ENCODE measurements around the gene C13orf46. TPM values are rescaled to one million over a fixed set of nuclear protein-coding genes. Genes with fewer than 3 reads are reported as not detected.

The C13orf46 gene
- total and polyA plus RNA-seq, 2 experiments from 2014 or later: 0.20 to 0.23 TPM

DNA sequence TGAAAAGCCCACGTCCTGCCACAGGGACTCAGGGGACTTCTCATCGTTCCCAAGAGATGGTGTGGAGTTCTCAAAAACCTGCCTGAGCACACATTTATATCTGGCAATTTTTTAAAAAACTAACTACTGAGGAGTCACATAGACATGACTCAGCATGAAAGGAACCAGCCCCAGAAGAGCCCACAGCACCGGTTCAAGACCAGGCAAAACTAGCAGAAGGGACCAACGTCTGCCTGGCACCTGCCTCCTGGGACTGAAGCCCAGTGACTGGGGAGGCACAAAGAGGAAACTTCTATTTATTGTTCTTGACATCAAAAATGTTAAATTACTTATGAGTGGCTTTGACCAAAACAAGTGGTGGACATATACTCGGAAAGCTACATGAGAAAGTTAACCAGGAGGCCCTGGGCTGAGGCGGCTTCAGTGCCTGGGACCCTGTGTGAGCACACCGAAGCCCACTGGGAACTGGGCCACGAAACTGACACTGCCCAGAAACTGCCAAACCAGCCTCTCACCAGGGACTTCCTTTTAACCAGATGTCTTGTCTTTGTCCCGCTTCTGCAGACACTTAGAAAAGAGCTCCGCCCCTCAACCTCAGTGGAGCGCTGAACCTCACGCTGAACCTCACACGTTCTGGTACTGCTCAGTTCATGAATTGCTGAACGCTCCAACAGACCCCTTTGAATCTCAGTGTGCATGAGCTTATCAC is 25.7 kb downstream of the C13orf46 start:
- Histone ChIP-seq H3K27ac (no peak overlapping the region), H3K9me3 (ENCODE audit: low read depth) (no peaks in the 10 kb centered on the region), H4K20me1 (ENCODE audit: insufficient read depth, poor library complexity, severe bottlenecking) (no peaks in the 10 kb centered on the region), H3K9me2 (replicated peaks; ENCODE audit: insufficient read depth) (no peaks in the 10 kb centered on the region), H3K27me3 (no peaks in the 10 kb centered on the region), H3K36me3 (replicated peaks; ENCODE audit: insufficient read depth, low read depth) (no peaks in the 10 kb centered on the region), H3K4me2 (no peak overlapping the region), H3K79me2 (no peaks in the 10 kb centered on the region), H2AFZ (no peak overlapping the region), H3K4me1 (ENCODE audit: insufficient read depth) (no peaks in the 10 kb centered on the region), H3K4me3 (no peak overlapping the region)
- TF ChIP-seq EZH2 (IDR thresholded peaks at IDR 0.05; ENCODE audit: borderline replicate concordance) (no peak), EZH2phosphoT487 (IDR thresholded peaks at IDR 0.05; ENCODE audit: low read depth, severe bottlenecking, unreplicated experiment) (no peak)
- TF ChIP-seq, protein P1, sequence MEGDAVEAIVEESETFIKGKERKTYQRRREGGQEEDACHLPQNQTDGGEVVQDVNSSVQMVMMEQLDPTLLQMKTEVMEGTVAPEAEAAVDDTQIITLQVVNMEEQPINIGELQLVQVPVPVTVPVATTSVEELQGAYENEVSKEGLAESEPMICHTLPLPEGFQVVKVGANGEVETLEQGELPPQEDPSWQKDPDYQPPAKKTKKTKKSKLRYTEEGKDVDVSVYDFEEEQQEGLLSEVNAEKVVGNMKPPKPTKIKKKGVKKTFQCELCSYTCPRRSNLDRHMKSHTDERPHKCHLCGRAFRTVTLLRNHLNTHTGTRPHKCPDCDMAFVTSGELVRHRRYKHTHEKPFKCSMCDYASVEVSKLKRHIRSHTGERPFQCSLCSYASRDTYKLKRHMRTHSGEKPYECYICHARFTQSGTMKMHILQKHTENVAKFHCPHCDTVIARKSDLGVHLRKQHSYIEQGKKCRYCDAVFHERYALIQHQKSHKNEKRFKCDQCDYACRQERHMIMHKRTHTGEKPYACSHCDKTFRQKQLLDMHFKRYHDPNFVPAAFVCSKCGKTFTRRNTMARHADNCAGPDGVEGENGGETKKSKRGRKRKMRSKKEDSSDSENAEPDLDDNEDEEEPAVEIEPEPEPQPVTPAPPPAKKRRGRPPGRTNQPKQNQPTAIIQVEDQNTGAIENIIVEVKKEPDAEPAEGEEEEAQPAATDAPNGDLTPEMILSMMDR (IDR thresholded peaks at IDR 0.05; ENCODE audit: poor library complexity): no peak
- no peak for DNase-seq (ENCODE audit: low spot score)
- 77% methylated on average over 14 of the region's 14 CpGs for WGBS (ENCODE audit: low lambda C conversion rate, missing lambda C conversion rate)

DNA sequence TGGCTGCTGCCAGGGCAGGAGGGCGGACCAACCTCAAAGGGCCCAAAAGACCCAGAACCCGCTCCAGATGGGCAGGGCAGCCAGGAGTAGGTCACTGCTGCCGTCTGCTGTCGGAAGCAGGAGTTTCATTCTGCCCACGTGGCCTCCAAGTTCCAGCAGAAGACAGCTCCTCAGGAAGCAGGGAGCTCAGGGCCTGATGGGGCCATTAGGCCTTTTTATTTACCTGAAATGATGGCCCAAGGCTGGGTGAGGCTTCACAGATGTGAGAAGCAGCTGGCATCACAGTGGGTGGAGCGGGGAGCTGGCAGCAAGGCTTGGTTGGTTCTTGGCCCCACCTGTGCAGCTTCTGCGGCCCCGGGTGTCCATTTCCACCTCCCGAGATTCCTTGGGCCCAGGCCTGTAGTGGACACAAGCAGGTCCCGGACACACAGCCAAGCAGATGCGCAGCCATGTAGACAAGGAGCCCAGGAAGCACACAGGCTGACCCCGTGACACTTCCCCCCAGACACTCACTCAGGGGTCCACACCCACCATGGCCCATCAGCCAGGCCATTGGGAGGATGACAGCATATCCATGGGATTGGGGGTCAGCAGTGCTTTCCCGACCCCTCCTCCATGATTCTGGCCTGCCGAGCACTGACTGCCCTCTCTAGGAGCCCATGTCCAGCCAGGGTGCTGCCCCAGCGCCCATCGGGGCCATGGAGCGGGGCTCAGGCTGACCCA is 26.4 kb downstream of the C13orf46 start:
- 85% methylated on average over 17 of the region's 17 CpGs for WGBS (ENCODE audit: low lambda C conversion rate, missing lambda C conversion rate)
- Histone ChIP-seq H3K79me2 (no peaks in the 10 kb centered on the region), H3K36me3 (replicated peaks; ENCODE audit: insufficient read depth, low read depth) (no peaks in the 10 kb centered on the region), H3K4me3 (no peak overlapping the region), H3K4me1 (ENCODE audit: insufficient read depth) (no peaks in the 10 kb centered on the region), H3K9me2 (replicated peaks; ENCODE audit: insufficient read depth) (no peaks in the 10 kb centered on the region), H3K27me3 (no peaks in the 10 kb centered on the region), H3K4me2 (no peak overlapping the region), H2AFZ (no peak overlapping the region), H3K9me3 (ENCODE audit: low read depth) (no peaks in the 10 kb centered on the region), H4K20me1 (ENCODE audit: insufficient read depth, poor library complexity, severe bottlenecking) (no peaks in the 10 kb centered on the region), H3K27ac (no peak overlapping the region)
- TF ChIP-seq, protein P1 (IDR thresholded peaks at IDR 0.05; ENCODE audit: poor library complexity): peak; percentile 57
- TF ChIP-seq EZH2 (IDR thresholded peaks at IDR 0.05; ENCODE audit: borderline replicate concordance) (no peak), EZH2phosphoT487 (IDR thresholded peaks at IDR 0.05; ENCODE audit: low read depth, severe bottlenecking, unreplicated experiment) (no peak)
- peak; percentile 49 for DNase-seq (ENCODE audit: low spot score)

DNA sequence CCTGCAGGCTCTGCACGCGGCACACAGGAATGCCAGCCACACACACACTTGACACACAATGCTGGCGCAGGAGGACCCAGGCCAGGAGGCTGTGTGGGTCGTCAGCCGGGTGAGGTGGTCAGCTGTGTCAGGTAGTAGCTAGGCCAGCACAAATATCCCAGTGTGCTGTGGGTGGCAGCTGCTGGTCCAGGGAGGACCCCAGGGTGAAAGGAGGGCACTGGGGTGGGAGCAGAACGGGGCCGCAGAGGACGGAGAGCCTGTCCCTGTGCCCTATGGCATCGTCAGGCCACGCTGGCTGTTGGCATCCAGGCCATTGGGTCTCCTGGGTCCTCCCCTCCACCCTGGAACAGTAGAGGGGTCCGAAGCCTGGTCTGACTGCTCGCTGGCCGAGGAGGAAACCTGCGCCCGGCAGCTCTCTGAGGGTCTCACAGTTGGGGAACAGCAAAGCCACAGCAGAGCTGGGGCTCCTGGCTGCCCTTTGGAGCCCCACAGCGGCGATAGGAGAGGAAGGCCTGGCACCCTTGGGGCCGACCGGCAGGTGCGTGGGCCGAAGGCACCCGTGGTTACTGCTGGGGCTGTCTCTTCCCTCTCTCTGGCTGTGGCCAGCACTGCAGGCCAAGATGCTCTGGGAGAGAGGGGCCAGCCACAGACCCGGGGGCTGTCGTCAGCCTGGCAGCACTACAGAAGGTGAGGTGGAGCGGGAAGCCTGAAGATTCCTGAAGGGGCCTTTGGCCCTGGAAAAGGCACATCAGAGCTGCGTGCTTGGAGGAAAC is 27.3 kb downstream of the C13orf46 start:
- no peak for DNase-seq (ENCODE audit: low spot score)
- no peak overlapping the region for H3K27ac ChIP-seq
- H3K79me2 ChIP-seq: no peaks in the 10 kb centered on the region
- 96% methylated on average over 25 of the region's 26 CpGs for WGBS (ENCODE audit: low lambda C conversion rate, missing lambda C conversion rate)
- H3K4me2 ChIP-seq: no peak overlapping the region
- no peak overlapping the region for H3K4me3 ChIP-seq
- H3K27me3 ChIP-seq: no peaks in the 10 kb centered on the region
- no peaks in the 10 kb centered on the region for H4K20me1 ChIP-seq (ENCODE audit: insufficient read depth, poor library complexity, severe bottlenecking)
- TF ChIP-seq, protein P1 (IDR thresholded peaks at IDR 0.05; ENCODE audit: poor library complexity): no peak
- TF ChIP-seq EZH2phosphoT487 (IDR thresholded peaks at IDR 0.05; ENCODE audit: low read depth, severe bottlenecking, unreplicated experiment): no peak
- TF ChIP-seq EZH2 (IDR thresholded peaks at IDR 0.05; ENCODE audit: borderline replicate concordance): no peak
- H3K9me2 ChIP-seq (replicated peaks; ENCODE audit: insufficient read depth): no peaks in the 10 kb centered on the region
- no peak overlapping the region for H2AFZ ChIP-seq
- H3K36me3 ChIP-seq (replicated peaks; ENCODE audit: insufficient read depth, low read depth): no peaks in the 10 kb centered on the region
- no peaks in the 10 kb centered on the region for H3K9me3 ChIP-seq (ENCODE audit: low read depth)
- H3K4me1 ChIP-seq (ENCODE audit: insufficient read depth): no peaks in the 10 kb centered on the region
